SK-N-SH (cell line): ENCODE data around the gene MTUS2. TPM values are rescaled to one million over a fixed set of nuclear protein-coding genes. Genes with fewer than 3 reads are reported as not detected.

ENCODE experiments used
- CTCF ChIA-PET: fragments of 300-600, 350-600 bp; formaldehyde crosslinking; extraction: SDS; loops from one replicate; lab custom pipeline; 2021; lab: Yijun Ruan, JAX
- POLR2A ChIA-PET: fragments of 350-600 bp; sonication (Branson Sonifier 250); formaldehyde crosslinking; extraction: SDS; loops from one replicate; lab custom pipeline; 2020; ENCODE audit warnings: antibody characterized with exemption, inconsistent platforms; lab: Yijun Ruan, JAX
- DNase-seq: peaks from one replicate; pipeline ENCODE4 v3.0.0; 2012
- H2AFZ ChIP-seq: fragments of 200-600 bp; sonication (generic); 2 replicates; pipeline ENCODE4 v1.8.1; 2016; ENCODE audit warnings: antibody characterized with exemption, mild to moderate bottlenecking, low read depth
- H3F3A ChIP-seq: fragments of 200-600 bp; sonication (generic); replicated peaks from 2 replicates; pipeline ENCODE3; 2016; ENCODE audit warnings: antibody characterized with exemption, mild to moderate bottlenecking; ENCODE audit not compliant: insufficient read depth
- H3K27ac ChIP-seq, 2 experiments: fragments of 200-500 bp in 1 of 2; fragments of 200-600 bp in 1 of 2; sonication (Bioruptor generic) in 1 of 2; sonication (generic), shearing (Covaris generic) in 1 of 2; 2 replicates each; pipeline versions ENCODE4 v1.5.1 to v1.6.1; 2014 to 2016; ENCODE audit warnings: low read depth in 2 of 2, inconsistent platforms in 1 of 2, low read length in 1 of 2, mild to moderate bottlenecking in 1 of 2, mixed read lengths in 1 of 2
- H3K27me3 ChIP-seq: fragments of 200-600 bp; sonication (generic), shearing (Covaris generic); 2 replicates; pipeline ENCODE4 v1.6.1; 2016; ENCODE audit warnings: mixed run types; ENCODE audit not compliant: insufficient read depth
- H3K36me3 ChIP-seq, 2 experiments: fragments of 200-500 bp in 1 of 2; fragments of 200-600 bp in 1 of 2; sonication (Bioruptor generic) in 1 of 2; sonication (generic) in 1 of 2; replicated peaks in 1 of 2; 2 replicates each; pipeline versions ENCODE3 to v1.5.1; 2014 to 2016; ENCODE audit warnings: low read length in 1 of 2, mild to moderate bottlenecking in 1 of 2; ENCODE audit not compliant: insufficient read depth in 2 of 2, control insufficient read depth in 1 of 2
- H3K4me1 ChIP-seq, 2 experiments: fragments of 200-500 bp in 1 of 2; fragments of 200-600 bp in 1 of 2; sonication (Bioruptor generic) in 1 of 2; sonication (generic), shearing (Covaris generic) in 1 of 2; 2 replicates each; pipeline versions ENCODE4 v1.5.1 to v1.6.1; 2014 to 2016; ENCODE audit warnings: low read depth in 1 of 2, low read length in 1 of 2, mixed run types in 1 of 2; ENCODE audit not compliant: insufficient read depth in 2 of 2, control insufficient read depth in 1 of 2
- H3K4me2 ChIP-seq: fragments of 200-600 bp; sonication (generic), shearing (Covaris generic); 2 replicates; pipeline ENCODE4 v1.6.1; 2017; ENCODE audit warnings: mixed run types
- H3K4me3 ChIP-seq, 2 experiments: fragments of 200-500 bp in 1 of 2; fragments of 200-600 bp in 1 of 2; sonication (Bioruptor generic) in 1 of 2; sonication (generic), shearing (Covaris generic) in 1 of 2; 2 replicates each; pipeline versions ENCODE4 v1.5.1 to v1.8.1; 2014 to 2016; ENCODE audit warnings: low read depth in 2 of 2, inconsistent platforms in 1 of 2, low read length in 1 of 2, mild to moderate bottlenecking in 1 of 2, mixed read lengths in 1 of 2, moderate library complexity in 1 of 2
- H3K79me2 ChIP-seq: fragments of 200-600 bp; sonication (generic); 2 replicates; pipeline ENCODE4 v1.8.1; 2017; ENCODE audit warnings: mild to moderate bottlenecking; ENCODE audit not compliant: insufficient read depth
- H3K9ac ChIP-seq: fragments of 200-600 bp; sonication (generic); 2 replicates; pipeline ENCODE4 v1.6.1; 2017; ENCODE audit warnings: mixed run types
- H3K9me2 ChIP-seq: fragments of 200-600 bp; sonication (generic); 2 replicates; pipeline ENCODE4 v1.6.1; 2017; ENCODE audit warnings: mixed run types
- H3K9me3 ChIP-seq: fragments of 200-600 bp; sonication (generic); 2 replicates; pipeline ENCODE4 v1.6.1; 2017; ENCODE audit warnings: mixed run types, mild to moderate bottlenecking, moderate library complexity
- H4K20me1 ChIP-seq: fragments of 200-600 bp; sonication (generic); 2 replicates; pipeline ENCODE4 v1.6.1; 2017; ENCODE audit warnings: mild to moderate bottlenecking, mixed run types; ENCODE audit not compliant: insufficient read depth
- CHD2 ChIP-seq: fragments of 150-350 bp; IDR thresholded peaks from 2 replicates; pipeline ENCODE4 v1.6.1; 2018; ENCODE audit warnings: low read length; ENCODE audit not compliant: partially characterized antibody
- EZH2phosphoT487 ChIP-seq: fragments of 200-600 bp; sonication (generic); IDR thresholded peaks from 2 replicates; pipeline ENCODE4 v1.6.1; 2017; ENCODE audit warnings: low read depth, mixed run types, mild to moderate bottlenecking, antibody characterized with exemption, moderate library complexity, borderline replicate concordance
- FOXM1 ChIP-seq: IDR thresholded peaks from 2 replicates; pipeline ENCODE4 v1.4.0; 2012; ENCODE audit warnings: low read depth, mild to moderate bottlenecking
- MAX ChIP-seq: IDR thresholded peaks from 2 replicates; pipeline ENCODE4 v1.4.0; 2012; ENCODE audit warnings: low read depth
- NRF1 ChIP-seq: IDR thresholded peaks from 2 replicates; pipeline ENCODE4 v1.6.1; 2012; ENCODE audit warnings: low read depth, mild to moderate bottlenecking, low read length
- REST ChIP-seq: IDR thresholded peaks from 2 replicates; pipeline ENCODE4 v1.6.1; 2012; ENCODE audit warnings: mild to moderate bottlenecking, low read depth, low read length, moderate library complexity
- RFX5 ChIP-seq: IDR thresholded peaks from 2 replicates; pipeline ENCODE4 v1.6.1; 2012; ENCODE audit warnings: mild to moderate bottlenecking, improper control_type of control experiment, low read length
- SIN3A ChIP-seq: IDR thresholded peaks from 2 replicates; pipeline ENCODE4 v1.6.1; 2012; ENCODE audit warnings: low read depth, mild to moderate bottlenecking, low read length, moderate library complexity, borderline replicate concordance
- TAF1 ChIP-seq: IDR thresholded peaks from 2 replicates; pipeline ENCODE4 v1.6.1; 2012; ENCODE audit warnings: low read depth, mild to moderate bottlenecking, low read length, moderate library complexity, borderline replicate concordance
- WGBS: methylation state at CpG from one replicate; pipeline ENCODE4 v1.1.6; 2017; ENCODE audit warnings: low lambda C conversion rate; 5-methylcytosine and 5-hydroxymethylcytosine counted together
- polyA plus RNA-seq, 3 experiments: library from polyadenylated mRNA; depleted of rRNA; stranded (reverse); fragments of >200 nt; gene quantifications; 2 replicates each; pipeline ENCODE4 v1.2.3, GENCODE V29; 2012

Gene MTUS2
- 1.2 and 1.7 TPM in 2 replicates for polyA plus RNA-seq (2012; rRNA removed)
- polyA plus RNA-seq (2012; cell fraction: cytosol; rRNA removed): 1.2 and 1.6 TPM in 2 replicates
- 2.3 and 2.8 TPM in 2 replicates for polyA plus RNA-seq (2012; cell fraction: nucleus; rRNA removed)

GRCh38 chr13:28820099-28821051 is at the start of gene MTUS2:
Gene MTUS2 (plus strand): TSS chr13:28820339.
- Histone ChIP-seq H3K27ac (no peak within 1 kb of the TSS), H3K9me2 (no peaks in the 10 kb centered on the region), H2AFZ (no peak within 1 kb of the TSS), H4K20me1 (no peaks in the 10 kb centered on the region), H3K4me1 (no peaks in the 10 kb centered on the region), H3K36me3 (no peaks in the 10 kb centered on the region), H3K27me3 (peaks cover 31% of the 10 kb centered on the region), H3K9ac (no peak within 1 kb of the TSS), H3K4me2 (no peak within 1 kb of the TSS), H3F3A (no peaks in the 10 kb centered on the region), H3K79me2 (no peaks in the 10 kb centered on the region), H3K4me3 (peak within 1 kb of the TSS in 1 of 2 experiments; percentile 30; a peak in 2 of 4 replicates), H3K9me3 (no peaks in the 10 kb centered on the region)
- no peak for DNase-seq
- ChIA-PET CTCF (interaction anchor here (0.8 to 2.0 kb wide), 6 partner anchors 13 to 554 kb away, joined by 3 to 10 read pairs (median 4); no protein-coding TSS in a partner anchor), POLR2A (no interaction called here)
- TF ChIP-seq FOXM1 (no peak), TAF1 (no peak), MAX (no peak), SIN3A (no peak), EZH2phosphoT487 (no peak), RFX5 (no peak), CHD2 (no peak), REST (no peak), NRF1 (no peak)
- WGBS: 4% methylated on average over 6 of the region's 89 CpGs
